GM23338 (cell line): ENCODE results near the gene FHIT.

Experiments used
- CTCF ChIP-seq, 2 experiments: fragments of 200-600 bp in 1 of 2; sonication (generic) in 1 of 2; conservative IDR thresholded peaks; 2 replicates each; pipeline versions ENCODE4 v1.5.1 to v1.6.1; 2016 to 2017; ENCODE audit warnings: antibody characterized with exemption in 2 of 2, low read depth in 2 of 2, mild to moderate bottlenecking in 2 of 2, moderate library complexity in 1 of 2
- EZH2 ChIP-seq: fragments of 200-600 bp; sonication (generic); IDR thresholded peaks from one replicate; pipeline ENCODE4 v1.8.0; 2017; ENCODE audit warnings: antibody characterized with exemption, mild to moderate bottlenecking, low read depth; ENCODE audit not compliant: unreplicated experiment
- JUNB ChIP-seq: IDR thresholded peaks from one replicate; pipeline ENCODE4 v1.6.1; 2016; ENCODE audit warnings: antibody characterized with exemption; ENCODE audit not compliant: unreplicated experiment
- POLR2AphosphoS5 ChIP-seq: IDR thresholded peaks from 2 replicates; pipeline ENCODE4 v1.6.1; 2016; ENCODE audit warnings: antibody characterized with exemption, low read depth
- REST ChIP-seq: IDR thresholded peaks from one replicate; pipeline ENCODE4 v1.6.1; 2018; ENCODE audit warnings: antibody characterized with exemption; ENCODE audit not compliant: unreplicated experiment
- STAT1 ChIP-seq: IDR thresholded peaks from one replicate; pipeline ENCODE4 v1.6.1; 2016; ENCODE audit warnings: antibody characterized with exemption; ENCODE audit not compliant: unreplicated experiment

- TF ChIP-seq CTCF (conservative IDR thresholded peaks at IDR 0.05; ENCODE audit: low read depth in 2 of 2) (no peak), EZH2 (no peak), JUNB (no peak), POLR2AphosphoS5 (no peak), REST (no peak), STAT1 (no peak)
Observed at GRCh38 chr3:61005591-61005990, 245.7 kb downstream of the FHIT start.
